ENCODE results near the gene WHRN. TPM values are rescaled to one million over a fixed set of nuclear protein-coding genes. Genes with fewer than 3 reads are reported as not detected.

WHRN gene
- total RNA-seq, 1 donor from 2014 or later: 1.1 TPM

DNA sequence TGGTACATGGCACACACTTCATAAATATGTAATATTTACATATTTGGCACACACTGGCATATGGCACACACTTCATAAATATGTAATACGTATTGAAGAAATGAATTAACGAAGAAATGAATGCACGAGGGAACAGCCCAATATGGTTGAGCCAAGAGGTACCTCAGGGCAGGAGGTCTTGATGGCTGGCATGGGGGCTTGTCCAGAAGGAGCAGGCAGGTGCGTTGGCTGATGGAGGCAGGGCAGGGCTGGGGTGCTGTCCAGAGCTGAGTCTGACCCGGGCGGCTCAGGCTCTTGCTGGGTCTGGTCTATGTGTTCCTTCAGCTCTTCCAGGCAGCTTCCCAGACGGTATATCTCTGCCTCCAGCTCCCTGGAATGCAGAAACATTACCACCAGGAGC lies 143.7 kb downstream of the WHRN start:
- Histone ChIP-seq H3K27me3 (no peaks in the 10 kb centered on the region), H3K27ac (no peak overlapping the region), H3F3A (ENCODE audit: low read depth) (no peaks in the 10 kb centered on the region), H3K79me2 (ENCODE audit: low read depth) (no peaks in the 10 kb centered on the region), H3K36me3 (no peaks in the 10 kb centered on the region), H3K4me3 (no peak overlapping the region), H3K9me3 (ENCODE audit: low read depth) (no peaks in the 10 kb centered on the region), H3K4me1 (no peaks in the 10 kb centered on the region), H3K4me2 (no peak overlapping the region), H3K9ac (no peak overlapping the region), H4K20me1 (ENCODE audit: low read depth) (no peaks in the 10 kb centered on the region), H2AFZ (replicated peaks) (no peak overlapping the region)
- H3K36me3 Mint-ChIP-seq: peaks cover 26% of the 10 kb centered on the region
- peaks cover 13% of the 10 kb centered on the region for H3K27me3 Mint-ChIP-seq (ENCODE audit: insufficient read depth, low read depth)
- H3K9me3 Mint-ChIP-seq: no peaks in the 10 kb centered on the region
- DNase-seq (ENCODE audit: low spot score): no peak
- H3K4me1 Mint-ChIP-seq: no peaks in the 10 kb centered on the region
- TF ChIP-seq EZH2 (IDR thresholded peaks at IDR 0.05) (no peak), EZH2phosphoT487 (IDR thresholded peaks at IDR 0.05) (no peak)
- TF ChIP-seq, protein P1, sequence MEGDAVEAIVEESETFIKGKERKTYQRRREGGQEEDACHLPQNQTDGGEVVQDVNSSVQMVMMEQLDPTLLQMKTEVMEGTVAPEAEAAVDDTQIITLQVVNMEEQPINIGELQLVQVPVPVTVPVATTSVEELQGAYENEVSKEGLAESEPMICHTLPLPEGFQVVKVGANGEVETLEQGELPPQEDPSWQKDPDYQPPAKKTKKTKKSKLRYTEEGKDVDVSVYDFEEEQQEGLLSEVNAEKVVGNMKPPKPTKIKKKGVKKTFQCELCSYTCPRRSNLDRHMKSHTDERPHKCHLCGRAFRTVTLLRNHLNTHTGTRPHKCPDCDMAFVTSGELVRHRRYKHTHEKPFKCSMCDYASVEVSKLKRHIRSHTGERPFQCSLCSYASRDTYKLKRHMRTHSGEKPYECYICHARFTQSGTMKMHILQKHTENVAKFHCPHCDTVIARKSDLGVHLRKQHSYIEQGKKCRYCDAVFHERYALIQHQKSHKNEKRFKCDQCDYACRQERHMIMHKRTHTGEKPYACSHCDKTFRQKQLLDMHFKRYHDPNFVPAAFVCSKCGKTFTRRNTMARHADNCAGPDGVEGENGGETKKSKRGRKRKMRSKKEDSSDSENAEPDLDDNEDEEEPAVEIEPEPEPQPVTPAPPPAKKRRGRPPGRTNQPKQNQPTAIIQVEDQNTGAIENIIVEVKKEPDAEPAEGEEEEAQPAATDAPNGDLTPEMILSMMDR (IDR thresholded peaks at IDR 0.05): no peak
- H3K27ac Mint-ChIP-seq: no peak overlapping the region
- no peak overlapping the region for H3K4me3 Mint-ChIP-seq

DNA sequence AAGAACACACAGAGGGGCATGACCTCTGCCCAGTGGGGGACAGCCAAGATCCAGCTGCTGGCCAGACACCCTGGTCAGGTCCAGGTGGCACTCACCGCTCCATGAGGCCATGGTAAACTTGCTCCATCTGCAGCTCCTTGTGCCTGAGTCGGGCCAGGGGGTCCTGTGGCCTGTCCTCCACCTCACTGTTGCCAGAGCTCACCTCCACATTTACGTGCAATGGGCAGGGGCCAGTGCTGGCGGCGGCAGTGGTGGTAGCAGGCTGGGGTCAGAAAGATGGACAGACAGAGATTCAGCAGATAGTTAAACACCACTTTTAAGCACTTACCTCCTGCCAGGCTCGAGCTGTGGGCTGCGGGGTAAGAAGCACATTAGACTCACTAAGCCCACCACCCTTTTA lies 145.5 kb downstream of the WHRN start:
- no peak overlapping the region for H3K27ac Mint-ChIP-seq
- Histone ChIP-seq H3K27me3 (no peaks in the 10 kb centered on the region), H3K4me3 (no peak overlapping the region)

DNA sequence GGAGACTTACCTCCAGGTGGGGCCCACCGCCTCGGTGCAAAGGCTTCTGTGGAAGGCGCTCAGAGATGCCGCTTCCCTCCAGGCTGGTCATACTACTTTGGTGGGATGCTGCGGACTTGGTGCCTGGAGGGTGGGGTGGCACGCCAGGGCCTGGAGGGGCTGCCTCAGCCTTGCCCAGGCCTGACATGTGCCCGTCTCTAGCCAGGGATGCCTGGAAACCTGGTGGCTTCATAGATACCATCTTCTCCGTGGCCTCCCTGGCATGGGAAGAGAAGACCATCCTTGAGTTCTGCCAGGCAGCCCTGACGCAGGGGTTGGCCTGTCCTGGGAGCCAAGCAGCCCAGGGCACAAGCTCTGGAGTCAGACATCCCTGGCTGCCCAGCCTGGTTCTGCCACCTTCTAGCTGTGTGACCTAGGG lies 147.4 kb downstream of the WHRN start:
- H3K4me3 Mint-ChIP-seq: no peak overlapping the region

More for the DNA sequence above, 145.5 kb downstream of the WHRN start:
- Mint-ChIP-seq H3K36me3 (peaks cover 28% of the 10 kb centered on the region), H3K27me3 (ENCODE audit: insufficient read depth, low read depth) (peaks cover 13% of the 10 kb centered on the region), H3K4me3 (no peak overlapping the region), H3K4me1 (no peaks in the 10 kb centered on the region), H3K9me3 (no peaks in the 10 kb centered on the region)
- no peaks in the 10 kb centered on the region for H3K9me3 ChIP-seq (ENCODE audit: low read depth)
- no peaks in the 10 kb centered on the region for H3F3A ChIP-seq (ENCODE audit: low read depth)
- H3K9ac ChIP-seq: no peak overlapping the region
- TF ChIP-seq, protein P1 (IDR thresholded peaks at IDR 0.05): no peak
- TF ChIP-seq EZH2 (IDR thresholded peaks at IDR 0.05) (no peak), EZH2phosphoT487 (IDR thresholded peaks at IDR 0.05) (no peak)
- no peak overlapping the region for H2AFZ ChIP-seq (replicated peaks)
- no peak for DNase-seq (ENCODE audit: low spot score)
- no peaks in the 10 kb centered on the region for H3K79me2 ChIP-seq (ENCODE audit: low read depth)
- H3K36me3 ChIP-seq: no peaks in the 10 kb centered on the region
- no peaks in the 10 kb centered on the region for H4K20me1 ChIP-seq (ENCODE audit: low read depth)
- H3K4me1 ChIP-seq: no peaks in the 10 kb centered on the region
- no peak overlapping the region for H3K4me2 ChIP-seq
- no peak overlapping the region for H3K27ac ChIP-seq

More for the DNA sequence above, 147.4 kb downstream of the WHRN start:
- Mint-ChIP-seq H3K36me3 (peaks cover 24% of the 10 kb centered on the region), H3K9me3 (no peaks in the 10 kb centered on the region), H3K27ac (no peak overlapping the region), H3K27me3 (ENCODE audit: insufficient read depth, low read depth) (peaks cover 11% of the 10 kb centered on the region), H3K4me1 (no peaks in the 10 kb centered on the region)
- no peak for DNase-seq (ENCODE audit: low spot score)
- H3K4me1 ChIP-seq: no peaks in the 10 kb centered on the region
- H3K27me3 ChIP-seq: no peaks in the 10 kb centered on the region
- TF ChIP-seq EZH2phosphoT487 (IDR thresholded peaks at IDR 0.05): no peak
- no peak for TF ChIP-seq EZH2 (IDR thresholded peaks at IDR 0.05)
- TF ChIP-seq, protein P1 (IDR thresholded peaks at IDR 0.05): no peak
- H4K20me1 ChIP-seq (ENCODE audit: low read depth): no peaks in the 10 kb centered on the region
- no peaks in the 10 kb centered on the region for H3K36me3 ChIP-seq
- no peak overlapping the region for H3K4me2 ChIP-seq
- H3K9me3 ChIP-seq (ENCODE audit: low read depth): no peaks in the 10 kb centered on the region
- no peak overlapping the region for H3K27ac ChIP-seq
- H3F3A ChIP-seq (ENCODE audit: low read depth): no peaks in the 10 kb centered on the region
- no peak overlapping the region for H3K9ac ChIP-seq
- H3K79me2 ChIP-seq (ENCODE audit: low read depth): no peaks in the 10 kb centered on the region
- no peak overlapping the region for H3K4me3 ChIP-seq
- no peak overlapping the region for H2AFZ ChIP-seq (replicated peaks)
